ENCODE results near the gene IFNA4. TPM values are rescaled to one million over a fixed set of nuclear protein-coding genes. Genes with fewer than 3 reads are reported as not detected.
"Not testable (repeated sequence)": the region's sequence is repeated elsewhere in the genome, so short reads cannot be mapped to it uniquely, and the experiment has no call there.

The IFNA4 gene
- total RNA-seq, 2 donors from 2014 or later, result not detected

DNA sequence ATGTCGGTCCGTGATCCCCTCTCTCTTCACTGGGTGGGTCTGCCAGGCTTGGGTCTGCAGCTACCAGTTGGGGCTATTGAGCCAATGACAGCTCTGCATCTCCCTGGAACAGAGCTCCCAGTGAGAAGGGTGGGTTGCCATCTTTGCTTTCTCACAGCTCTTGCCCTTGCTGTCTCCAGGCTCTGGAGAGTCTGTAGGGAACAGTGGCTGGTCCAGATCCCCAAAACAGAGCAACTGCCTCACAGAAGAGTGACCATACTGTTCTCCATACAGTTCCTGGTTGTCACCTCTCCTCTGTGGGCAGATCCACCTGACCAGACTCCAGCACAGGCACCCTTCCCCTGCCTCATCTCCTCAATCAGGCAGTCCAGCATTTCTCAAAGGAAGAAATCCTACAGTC is 45.9 kb upstream of the IFNA4 start:
- Histone ChIP-seq H3K36me3 (ENCODE audit: control insufficient read depth, insufficient read depth, low read length) (no peaks in the 10 kb centered on the region), H3K4me1 (ENCODE audit: control insufficient read depth, insufficient read depth, low read length) (no peaks in the 10 kb centered on the region), H3K9me3 (ENCODE audit: control insufficient read depth, low read length) (no peaks in the 10 kb centered on the region), H3K4me3 (ENCODE audit: low read length) (no peak overlapping the region), H3K27ac (ENCODE audit: low read depth, low read length) (no peak overlapping the region), H3K9ac (ENCODE audit: extremely low read depth, low read length, poor library complexity, severe bottlenecking) (no peak overlapping the region), H3K27me3 (ENCODE audit: control insufficient read depth, insufficient read depth, low read length, poor library complexity, severe bottlenecking) (peaks cover 23% of the 10 kb centered on the region)
- H3K9me3 Mint-ChIP-seq, result no peaks in the 10 kb centered on the region
- no peaks in the 10 kb centered on the region for H3K36me3 Mint-ChIP-seq (ENCODE audit: low read depth)
- no peak overlapping the region for H3K4me3 Mint-ChIP-seq
- no peak overlapping the region for H3K27ac Mint-ChIP-seq
- no peak for DNase-seq
- WGBS, 2 experiments (ENCODE audit: insufficient coverage in 1 of 2, insufficient read length in 1 of 2), result 87 to 92% methylated on average over 2 of the region's 2 CpGs
- TF ChIP-seq, protein P1, sequence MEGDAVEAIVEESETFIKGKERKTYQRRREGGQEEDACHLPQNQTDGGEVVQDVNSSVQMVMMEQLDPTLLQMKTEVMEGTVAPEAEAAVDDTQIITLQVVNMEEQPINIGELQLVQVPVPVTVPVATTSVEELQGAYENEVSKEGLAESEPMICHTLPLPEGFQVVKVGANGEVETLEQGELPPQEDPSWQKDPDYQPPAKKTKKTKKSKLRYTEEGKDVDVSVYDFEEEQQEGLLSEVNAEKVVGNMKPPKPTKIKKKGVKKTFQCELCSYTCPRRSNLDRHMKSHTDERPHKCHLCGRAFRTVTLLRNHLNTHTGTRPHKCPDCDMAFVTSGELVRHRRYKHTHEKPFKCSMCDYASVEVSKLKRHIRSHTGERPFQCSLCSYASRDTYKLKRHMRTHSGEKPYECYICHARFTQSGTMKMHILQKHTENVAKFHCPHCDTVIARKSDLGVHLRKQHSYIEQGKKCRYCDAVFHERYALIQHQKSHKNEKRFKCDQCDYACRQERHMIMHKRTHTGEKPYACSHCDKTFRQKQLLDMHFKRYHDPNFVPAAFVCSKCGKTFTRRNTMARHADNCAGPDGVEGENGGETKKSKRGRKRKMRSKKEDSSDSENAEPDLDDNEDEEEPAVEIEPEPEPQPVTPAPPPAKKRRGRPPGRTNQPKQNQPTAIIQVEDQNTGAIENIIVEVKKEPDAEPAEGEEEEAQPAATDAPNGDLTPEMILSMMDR (conservative IDR thresholded peaks at IDR 0.05), result no peak
- H3K4me1 Mint-ChIP-seq, result no peaks in the 10 kb centered on the region
- peaks cover 63% of the 10 kb centered on the region for H3K27me3 Mint-ChIP-seq (ENCODE audit: insufficient read depth)

DNA sequence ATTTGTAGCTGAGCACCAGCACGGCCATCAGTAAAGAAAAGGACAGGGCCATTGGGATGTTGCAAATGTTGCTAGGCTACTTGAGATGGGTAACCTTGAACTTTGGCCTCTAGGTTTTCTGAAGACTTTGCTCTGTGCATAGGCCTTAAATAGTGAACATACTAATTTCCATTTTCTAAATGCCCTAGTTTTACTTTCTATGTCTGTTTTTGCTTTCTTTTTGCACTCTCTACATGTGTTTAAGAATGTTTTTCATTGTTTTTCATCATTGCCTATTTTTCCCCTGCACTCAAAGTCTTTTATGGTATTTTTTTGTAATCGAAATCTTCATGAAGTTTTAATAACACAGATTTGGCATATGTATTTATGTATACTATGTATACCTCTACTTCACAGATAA is 40.7 kb upstream of the IFNA4 start, which contains the start of gene IFNA17:
Gene IFNA17 (minus strand): TSS at position 101 of the 400 bp plus-strand sequence. CDS start 49 bp downstream, at position 52.
- TF ChIP-seq, protein P1 (conservative IDR thresholded peaks at IDR 0.05), result no peak
- DNase-seq, result no peak
- no peaks in the 10 kb centered on the region for H3K9me3 ChIP-seq (ENCODE audit: control insufficient read depth, low read length)
- no peak within 1 kb of the TSS for H3K27ac ChIP-seq (ENCODE audit: low read depth, low read length)
- WGBS, 2 experiments (ENCODE audit: insufficient coverage in 1 of 2, insufficient read length in 1 of 2), result 92% methylated on average over 2 of the region's 2 CpGs; no CpG with 5 or more reads in 1 of the 2 experiments
- H3K27me3 Mint-ChIP-seq (ENCODE audit: insufficient read depth), result peaks cover 35% of the 10 kb centered on the region
- H3K27ac Mint-ChIP-seq, result no peak within 1 kb of the TSS
- no peaks in the 10 kb centered on the region for H3K4me1 ChIP-seq (ENCODE audit: control insufficient read depth, insufficient read depth, low read length)
- H3K9ac ChIP-seq (ENCODE audit: extremely low read depth, low read length, poor library complexity, severe bottlenecking), result no peak within 1 kb of the TSS
- no peak within 1 kb of the TSS for H3K4me3 ChIP-seq (ENCODE audit: low read length)
- no peaks in the 10 kb centered on the region for H3K36me3 ChIP-seq (ENCODE audit: control insufficient read depth, insufficient read depth, low read length)
- no peaks in the 10 kb centered on the region for H3K4me1 Mint-ChIP-seq
- peaks cover 4% of the 10 kb centered on the region for H3K27me3 ChIP-seq (ENCODE audit: control insufficient read depth, insufficient read depth, low read length, poor library complexity, severe bottlenecking)
- no peak within 1 kb of the TSS for H3K4me3 Mint-ChIP-seq
- no peaks in the 10 kb centered on the region for H3K36me3 Mint-ChIP-seq (ENCODE audit: low read depth)
- no peaks in the 10 kb centered on the region for H3K9me3 Mint-ChIP-seq

DNA sequence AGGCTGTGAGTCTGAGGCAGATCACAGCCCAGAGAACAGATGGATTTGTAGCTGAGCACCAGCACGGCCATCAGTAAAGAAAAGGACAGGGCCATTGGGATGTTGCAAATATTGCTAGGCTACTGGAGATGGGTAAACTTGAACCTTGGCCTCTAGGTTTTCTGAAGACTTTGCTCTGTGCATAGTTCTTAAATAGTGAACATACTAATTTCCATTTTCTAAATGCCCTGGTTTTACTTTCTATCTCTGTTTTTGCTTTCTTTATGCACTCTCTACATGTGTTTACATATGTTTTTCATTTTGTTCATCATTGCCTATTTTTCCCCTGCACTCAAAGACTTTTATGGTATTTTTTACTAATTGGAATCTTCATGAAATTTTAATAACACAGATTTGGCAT is 29.8 kb upstream of the IFNA4 start, which contains the start of gene IFNA16:
Gene IFNA16 (minus strand): TSS at position 101 of the 400 bp plus-strand sequence. CDS start 6 bp downstream, at position 95.
- not testable (repeated sequence) for H3K27ac ChIP-seq (ENCODE audit: low read depth, low read length); H3K36me3 Mint-ChIP-seq (ENCODE audit: low read depth); H3K27me3 ChIP-seq (ENCODE audit: control insufficient read depth, insufficient read depth, low read length, poor library complexity, severe bottlenecking); H3K4me1 ChIP-seq (ENCODE audit: control insufficient read depth, insufficient read depth, low read length); H3K9me3 Mint-ChIP-seq; H3K9me3 ChIP-seq (ENCODE audit: control insufficient read depth, low read length); H3K4me1 Mint-ChIP-seq; H3K9ac ChIP-seq (ENCODE audit: extremely low read depth, low read length, poor library complexity, severe bottlenecking); H3K27ac Mint-ChIP-seq; DNase-seq; H3K4me3 ChIP-seq (ENCODE audit: low read length); H3K36me3 ChIP-seq (ENCODE audit: control insufficient read depth, insufficient read depth, low read length); H3K4me3 Mint-ChIP-seq
- peaks cover 58% of the 10 kb centered on the region for H3K27me3 Mint-ChIP-seq (ENCODE audit: insufficient read depth)
- 94% methylated on average over 1 of the region's 1 CpG; no CpG with 5 or more reads in 1 of the 2 experiments for WGBS, 2 experiments (ENCODE audit: insufficient coverage in 1 of 2, insufficient read length in 1 of 2)
